Lower leg skin (tissue), 4 donors: ENCODE results near the gene MTUS2. TPM values are rescaled to one million over a fixed set of nuclear protein-coding genes. Genes with fewer than 3 reads are reported as not detected.

Experiments used
- DNase-seq, 2 donors: peaks; one replicate each; pipeline ENCODE4 v3.0.0-alpha.2; 2019; ENCODE audit warnings: low spot score in 2 of 2
- H3K4me3 ChIP-seq: fragments of 200-600 bp; sonication (generic); 2 replicates; pipeline ENCODE4 v1.5.1; 2017; ENCODE audit warnings: mild to moderate bottlenecking, low read depth; ENCODE audit not compliant: poor library complexity, severe bottlenecking
- CTCF ChIP-seq, 3 donors: fragments of 450-650 bp; IDR thresholded peaks; one replicate each; pipeline ENCODE4 v1.5.1; 2016; ENCODE audit warnings: antibody characterized with exemption in 3 of 3, mild to moderate bottlenecking in 3 of 3, moderate library complexity in 2 of 3
- POLR2A ChIP-seq, 2 donors: fragments of 450-650 bp; IDR thresholded peaks; one replicate each; pipeline ENCODE4 v1.6.1; 2016 to 2017; ENCODE audit warnings: antibody characterized with exemption in 2 of 2, mild to moderate bottlenecking in 1 of 2, moderate library complexity in 1 of 2
- whole genome bisulfite sequencing, 2 donors: methylation state at CpG; one replicate each; pipeline ENCODE4 v1.1.5; 2018; 5-methylcytosine and 5-hydroxymethylcytosine counted together
- intact Hi-C: fragments of 100-400 bp; cut with DNase I; formaldehyde crosslinking; loops from one replicate; pipeline ENCODE4 v1.15.0; 2023; ENCODE audit warnings: low total_unique reads
- total RNA-seq, 4 donors: library from RNA; depleted of rRNA; stranded (reverse); fragments of >200 nt; gene quantifications; one replicate each; pipeline ENCODE4 v1.1.0, GENCODE V29; 2016

Gene MTUS2
- total RNA-seq, 4 donors from 2014 or later = 0.13 to 1.9 TPM; not detected in 2

DNA sequence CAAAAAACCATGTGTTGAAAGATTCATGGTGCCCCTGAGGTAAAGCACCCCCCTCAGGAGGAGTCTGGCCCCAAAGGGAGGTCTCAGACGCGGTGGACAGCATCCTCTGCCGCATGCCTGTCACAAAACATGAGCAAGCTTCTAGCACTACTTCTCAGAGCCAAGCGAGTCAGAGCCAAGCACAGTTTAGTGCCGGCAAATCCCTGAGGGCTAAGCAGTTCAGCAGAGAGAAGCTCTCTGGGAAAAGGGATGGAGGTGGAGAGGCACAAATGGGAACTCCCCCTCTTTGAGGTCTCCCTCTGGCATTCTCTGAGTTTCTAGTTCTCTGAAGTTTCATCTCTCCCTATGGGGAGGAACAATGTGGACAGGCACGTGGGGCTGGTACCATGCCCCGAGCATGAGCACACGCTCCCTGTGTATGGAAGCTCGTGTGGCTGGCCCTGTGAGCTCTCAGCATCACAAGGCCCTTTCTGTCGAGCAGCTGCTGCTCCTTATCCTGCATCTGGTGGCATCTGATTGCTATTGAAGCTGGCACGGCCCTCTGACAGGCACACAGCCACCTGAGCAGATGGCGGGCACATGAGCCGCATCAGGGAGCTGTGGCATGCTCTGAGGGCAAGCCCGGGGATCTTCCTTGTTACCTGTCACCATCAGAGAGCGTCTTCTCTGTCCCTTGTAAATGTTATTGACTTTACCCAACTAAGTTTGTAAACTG lies 450.3 kb downstream of the MTUS2 start:
- TF ChIP-seq CTCF (IDR thresholded peaks at IDR 0.05) (no peak), POLR2A (IDR thresholded peaks at IDR 0.05) (no peak)
- no peak overlapping the region for H3K4me3 ChIP-seq
- 50 to 58% methylated on average over 15 of the region's 15 CpGs for WGBS, 2 donors

DNA sequence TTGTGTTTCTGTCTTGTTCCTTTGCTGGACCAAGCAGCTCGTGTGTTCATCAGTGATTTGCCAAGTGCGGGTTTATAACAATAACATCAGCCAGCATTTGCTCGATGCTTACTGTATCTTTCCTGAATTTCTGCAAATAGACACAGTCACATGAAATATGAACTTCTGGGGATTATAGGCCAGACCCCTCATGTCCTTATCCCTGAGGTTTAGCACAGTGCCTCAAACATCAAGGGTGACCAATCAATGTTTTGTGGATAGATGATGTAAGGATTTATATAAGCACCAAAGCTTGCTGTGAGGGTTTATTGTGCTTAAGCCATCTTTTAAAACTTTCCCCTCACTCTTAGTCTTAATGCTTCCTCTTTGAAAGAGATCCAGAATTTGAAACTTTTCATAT lies 451.5 kb downstream of the MTUS2 start:
- no peak for TF ChIP-seq POLR2A (IDR thresholded peaks at IDR 0.05)
- no peak for TF ChIP-seq CTCF (IDR thresholded peaks at IDR 0.05)

More for the DNA sequence above, 450.3 kb downstream of the MTUS2 start:
- no peak for DNase-seq
- intact Hi-C loops = no loop called here

DNA sequence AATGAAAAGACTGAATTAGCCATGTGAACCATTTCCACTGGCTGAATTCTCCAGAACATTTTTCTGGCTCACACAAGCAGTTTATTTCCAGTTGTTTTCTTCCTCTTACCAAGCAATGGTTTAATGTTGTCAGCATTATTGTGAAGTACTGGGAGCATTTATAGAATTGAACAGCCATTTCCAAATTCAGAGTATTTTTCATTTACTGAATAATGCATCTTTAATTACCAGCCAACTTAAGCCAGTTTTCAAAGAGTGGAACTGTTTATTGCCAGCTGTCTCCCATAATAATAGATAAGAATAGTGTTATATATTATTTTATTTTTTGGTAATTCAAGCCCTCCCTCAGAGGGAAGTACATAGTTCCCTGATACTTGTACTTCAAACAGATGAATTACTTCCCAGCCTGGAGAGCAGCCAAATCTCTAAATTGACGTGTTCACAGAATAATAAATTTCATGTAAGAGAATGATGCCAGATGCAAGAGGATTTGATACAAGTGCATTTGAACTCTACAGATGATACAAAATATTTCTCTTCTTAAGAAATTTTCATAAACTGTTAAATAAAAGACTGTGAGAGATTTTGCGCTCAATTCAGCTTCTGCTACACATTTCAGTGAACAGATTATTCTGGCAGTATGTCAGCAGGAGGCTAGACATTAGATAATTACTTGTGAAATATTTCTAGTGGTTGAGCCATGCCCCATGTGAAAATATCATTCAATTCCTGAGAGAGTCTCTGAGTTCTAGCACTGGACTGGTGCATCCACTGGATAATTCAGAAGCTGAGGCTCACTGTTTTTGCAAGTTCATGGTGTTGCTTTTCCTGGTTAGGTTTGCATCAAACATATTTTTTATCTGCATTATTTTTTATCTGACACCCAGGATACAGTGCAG lies 459.5 kb downstream of the MTUS2 start:
- 14 to 22% methylated on average over 2 of the region's 2 CpGs for WGBS, 2 donors
- intact Hi-C loops = no loop called here

More for the DNA sequence above, 451.5 kb downstream of the MTUS2 start:
- 58 to 64% methylated on average over 3 of the region's 3 CpGs for WGBS, 2 donors
- no peak for DNase-seq
- no peak overlapping the region for H3K4me3 ChIP-seq
- intact Hi-C loops = no loop called here

DNA sequence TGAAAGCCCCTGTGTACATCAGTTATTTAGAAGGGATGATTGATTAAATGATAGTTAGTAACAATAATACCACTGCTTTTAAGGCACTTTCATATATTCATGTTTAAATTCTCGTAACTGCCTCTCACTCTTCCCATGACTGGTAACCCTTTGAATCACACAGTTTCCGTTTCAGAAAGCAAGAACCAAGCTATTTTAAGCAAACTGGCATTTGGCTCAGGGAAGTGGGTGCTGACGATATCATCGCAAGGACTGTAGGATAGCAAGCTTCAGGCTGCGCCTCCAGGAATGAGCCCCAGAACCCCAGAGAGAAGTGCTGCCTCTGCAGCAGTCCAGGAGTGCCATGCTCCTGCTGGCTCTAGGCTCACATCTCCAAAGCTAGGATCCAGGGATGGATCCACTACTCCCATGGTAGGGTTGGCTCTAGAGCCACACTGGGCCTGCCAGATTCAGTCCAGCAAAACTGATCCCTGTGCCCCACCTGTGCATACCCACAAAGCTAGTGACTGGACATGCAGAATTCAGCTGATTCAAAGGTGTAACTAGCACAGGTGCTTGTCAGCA lies 461.9 kb downstream of the MTUS2 start:
- no peak for TF ChIP-seq CTCF (IDR thresholded peaks at IDR 0.05)
- no peak for TF ChIP-seq POLR2A (IDR thresholded peaks at IDR 0.05)
- 75 to 81% methylated on average over 5 of the region's 5 CpGs for WGBS, 2 donors
- no peak overlapping the region for H3K4me3 ChIP-seq
- intact Hi-C loops = no loop called here
- DNase-seq = no peak

More for the DNA sequence above, 459.5 kb downstream of the MTUS2 start:
- no peak for DNase-seq
- TF ChIP-seq CTCF (IDR thresholded peaks at IDR 0.05) = no peak
- TF ChIP-seq POLR2A (IDR thresholded peaks at IDR 0.05) = no peak
- H3K4me3 ChIP-seq = no peak overlapping the region

- intact Hi-C loops = no loop called here
- no peak for TF ChIP-seq CTCF (IDR thresholded peaks at IDR 0.05)
- TF ChIP-seq POLR2A (IDR thresholded peaks at IDR 0.05) = no peak
- no peak for DNase-seq
- no peak overlapping the region for H3K4me3 ChIP-seq
Measured at GRCh38 chr13:29284726-29285125, 464.6 kb downstream of the MTUS2 start.
